Measurements from ENCODE around the gene PYGB.

PYGB gene

GRCh38 chr20:25271486-25272222, 23.8 kb downstream of the PYGB start:
- TF ChIP-seq, protein P1, sequence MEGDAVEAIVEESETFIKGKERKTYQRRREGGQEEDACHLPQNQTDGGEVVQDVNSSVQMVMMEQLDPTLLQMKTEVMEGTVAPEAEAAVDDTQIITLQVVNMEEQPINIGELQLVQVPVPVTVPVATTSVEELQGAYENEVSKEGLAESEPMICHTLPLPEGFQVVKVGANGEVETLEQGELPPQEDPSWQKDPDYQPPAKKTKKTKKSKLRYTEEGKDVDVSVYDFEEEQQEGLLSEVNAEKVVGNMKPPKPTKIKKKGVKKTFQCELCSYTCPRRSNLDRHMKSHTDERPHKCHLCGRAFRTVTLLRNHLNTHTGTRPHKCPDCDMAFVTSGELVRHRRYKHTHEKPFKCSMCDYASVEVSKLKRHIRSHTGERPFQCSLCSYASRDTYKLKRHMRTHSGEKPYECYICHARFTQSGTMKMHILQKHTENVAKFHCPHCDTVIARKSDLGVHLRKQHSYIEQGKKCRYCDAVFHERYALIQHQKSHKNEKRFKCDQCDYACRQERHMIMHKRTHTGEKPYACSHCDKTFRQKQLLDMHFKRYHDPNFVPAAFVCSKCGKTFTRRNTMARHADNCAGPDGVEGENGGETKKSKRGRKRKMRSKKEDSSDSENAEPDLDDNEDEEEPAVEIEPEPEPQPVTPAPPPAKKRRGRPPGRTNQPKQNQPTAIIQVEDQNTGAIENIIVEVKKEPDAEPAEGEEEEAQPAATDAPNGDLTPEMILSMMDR (conservative IDR thresholded peaks at IDR 0.05; ENCODE audit: control insufficient read depth, insufficient read depth, low read depth, low read length), result no peak
- DNase-seq (ENCODE audit: low read depth), result no peak

GRCh38 chr20:25272223-25273000, 24.5 kb downstream of the PYGB start:
- H3K4me3 ChIP-seq (ENCODE audit: control insufficient read depth, low read depth, low read length), result no peak overlapping the region
- DNase-seq (ENCODE audit: low read depth), result peak; percentile 29

More at GRCh38 chr20:25271486-25272222, 23.8 kb downstream of the PYGB start:
- no peak overlapping the region for H3K4me3 ChIP-seq (ENCODE audit: control insufficient read depth, low read depth, low read length)

GRCh38 chr20:25273046-25273445, 25.2 kb downstream of the PYGB start:
- TF ChIP-seq, protein P1 (conservative IDR thresholded peaks at IDR 0.05; ENCODE audit: control insufficient read depth, insufficient read depth, low read depth, low read length), result no peak
- DNase-seq (ENCODE audit: low read depth), result no peak
- H3K4me3 ChIP-seq (ENCODE audit: control insufficient read depth, low read depth, low read length), result no peak overlapping the region

More at GRCh38 chr20:25272223-25273000, 24.5 kb downstream of the PYGB start:
- TF ChIP-seq, protein P1 (conservative IDR thresholded peaks at IDR 0.05; ENCODE audit: control insufficient read depth, insufficient read depth, low read depth, low read length), result no peak

- no peak for DNase-seq (ENCODE audit: low read depth)
- H3K4me3 ChIP-seq (ENCODE audit: control insufficient read depth, low read depth, low read length), result no peak overlapping the region
- TF ChIP-seq, protein P1 (conservative IDR thresholded peaks at IDR 0.05; ENCODE audit: control insufficient read depth, insufficient read depth, low read depth, low read length), result no peak
Observed at GRCh38 chr20:25273541-25274358, 25.9 kb downstream of the PYGB start.

DNA sequence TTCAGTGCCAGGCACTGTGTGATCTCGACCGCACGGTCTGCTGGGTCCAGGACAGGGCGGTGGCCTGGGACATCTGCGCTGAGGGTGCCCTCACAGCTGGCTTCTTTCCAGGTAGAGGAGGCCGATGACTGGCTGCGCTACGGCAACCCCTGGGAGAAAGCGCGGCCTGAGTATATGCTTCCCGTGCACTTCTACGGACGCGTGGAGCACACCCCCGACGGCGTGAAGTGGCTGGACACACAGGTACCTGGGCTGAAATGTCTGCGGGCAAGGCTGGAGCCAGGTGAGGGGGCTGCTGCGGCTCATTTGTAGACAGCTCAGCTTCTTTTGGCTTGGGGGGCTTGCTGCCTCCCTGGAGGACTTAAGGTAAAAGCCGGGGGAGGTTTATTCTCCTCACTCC, 26.6 kb downstream of the PYGB start:
- H3K4me3 ChIP-seq (ENCODE audit: control insufficient read depth, low read depth, low read length), result no peak overlapping the region
- TF ChIP-seq, protein P1 (conservative IDR thresholded peaks at IDR 0.05; ENCODE audit: control insufficient read depth, insufficient read depth, low read depth, low read length), result no peak
- no peak for DNase-seq (ENCODE audit: low read depth)

Data from fibroblast of mammary gland (primary cell).